GM12865 (cell line): ENCODE measurements around the gene KBTBD13.
"Not testable (repeated sequence)": the region's sequence is repeated elsewhere in the genome, so short reads cannot be mapped to it uniquely, and the experiment has no call there.

Experiments
- DNase-seq: peaks from one replicate; pipeline ENCODE4 v3.0.0; 2010; ENCODE audit warnings: low read depth
- H3K4me3 ChIP-seq: 2 replicates; pipeline ENCODE4 v1.5.1; 2011; ENCODE audit warnings: mild to moderate bottlenecking, low read depth, low read length, control low read depth
- CTCF ChIP-seq: IDR thresholded peaks from 2 replicates; pipeline ENCODE4 v1.5.1; 2011; ENCODE audit warnings: low read length, control low read depth, low read depth, inconsistent platforms; ENCODE audit not compliant: insufficient read depth; ENCODE audit errors: missing control alignments

KBTBD13 gene

GRCh38 chr15:65040461-65040860 lies 36.1 kb upstream of the KBTBD13 start:
- no peak for DNase-seq
- H3K4me3 ChIP-seq, result no peak overlapping the region
- TF ChIP-seq CTCF, result no peak

GRCh38 chr15:65041787-65042186 lies 34.8 kb upstream of the KBTBD13 start:
- DNase-seq, result no peak
- TF ChIP-seq CTCF, result no peak
- H3K4me3 ChIP-seq, result no peak overlapping the region

- no peak for DNase-seq
- no peak overlapping the region for H3K4me3 ChIP-seq
- no peak for TF ChIP-seq CTCF
Observed at GRCh38 chr15:65042776-65043327, 33.7 kb upstream of the KBTBD13 start.

- DNase-seq, result not testable (repeated sequence)
Observed at GRCh38 chr15:65044218-65044617, 32.3 kb upstream of the KBTBD13 start.

GRCh38 chr15:65044724-65045481 lies 31.6 kb upstream of the KBTBD13 start, which contains the start of gene SLC51B:
SLC51B (plus strand) TSS chr15:65045387; CDS start chr15:65050005, 4,618 bp downstream.
- DNase-seq, result no peak
- H3K4me3 ChIP-seq, result no peak within 1 kb of the TSS
- TF ChIP-seq CTCF, result no peak

More at GRCh38 chr15:65044218-65044617, 32.3 kb upstream of the KBTBD13 start:
- H3K4me3 ChIP-seq, result not testable (repeated sequence)

GRCh38 chr15:65048241-65048640 lies 28.3 kb upstream of the KBTBD13 start:
- TF ChIP-seq CTCF, result no peak
- H3K4me3 ChIP-seq, result no peak overlapping the region
- no peak for DNase-seq

GRCh38 chr15:65049418-65049840 lies 27.1 kb upstream of the KBTBD13 start:
- no peak for TF ChIP-seq CTCF
- DNase-seq, result peak; percentile 96
- H3K4me3 ChIP-seq, result peak overlapping the region; percentile 51
